ENCODE measurements around the gene SRP68.

DNA sequence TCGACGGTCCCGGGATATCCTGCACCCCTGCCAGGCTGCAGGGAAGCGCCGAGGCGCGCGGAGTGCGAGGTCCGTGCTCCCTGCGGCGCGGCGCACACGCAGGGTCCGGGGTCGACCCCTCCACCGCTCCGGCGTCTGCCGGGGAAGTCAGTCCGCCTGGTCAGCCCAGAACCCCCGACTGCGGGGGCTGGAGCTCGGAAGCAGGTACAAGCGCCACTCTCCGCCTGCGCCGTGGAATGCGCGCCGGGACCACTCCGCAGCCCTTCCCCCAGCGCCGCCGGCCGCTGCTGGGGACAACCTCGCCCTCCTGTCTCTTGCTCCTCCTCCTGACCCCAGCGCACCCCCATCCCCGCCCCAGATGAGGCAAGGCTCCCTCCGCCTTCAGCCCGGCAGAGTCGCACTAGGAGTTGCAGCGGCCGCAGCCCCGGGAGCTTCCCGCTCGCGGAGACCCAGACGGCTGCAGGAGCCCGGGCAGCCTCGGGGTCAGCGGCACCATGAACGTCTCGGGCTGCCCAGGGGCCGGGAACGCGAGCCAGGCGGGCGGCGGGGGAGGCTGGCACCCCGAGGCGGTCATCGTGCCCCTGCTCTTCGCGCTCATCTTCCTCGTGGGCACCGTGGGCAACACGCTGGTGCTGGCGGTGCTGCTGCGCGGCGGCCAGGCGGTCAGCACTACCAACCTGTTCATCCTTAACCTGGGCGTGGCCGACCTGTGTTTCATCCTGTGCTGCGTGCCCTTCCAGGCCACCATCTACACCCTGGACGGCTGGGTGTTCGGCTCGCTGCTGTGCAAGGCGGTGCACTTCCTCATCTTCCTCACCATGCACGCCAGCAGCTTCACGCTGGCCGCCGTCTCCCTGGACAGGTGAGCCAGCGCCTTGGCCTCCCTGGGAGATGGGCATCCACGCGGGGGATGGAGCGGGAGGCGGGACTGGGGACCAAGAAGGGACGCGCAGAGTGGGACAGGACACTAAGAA is 2.4 kb upstream of the SRP68 start, which contains the start of gene GALR2:
- TF ChIP-seq HDAC2 (IDR thresholded peaks at IDR 0.05; ENCODE audit: borderline replicate concordance in 1 of 2, low read depth in 2 of 2, low read length in 2 of 2) = no peak
- no peak for TF ChIP-seq HDAC6 (IDR thresholded peaks at IDR 0.05; ENCODE audit: low read depth, low read length)
- TF ChIP-seq KDM1A (IDR thresholded peaks at IDR 0.05; ENCODE audit: borderline replicate concordance, low read length) = no peak
- TF ChIP-seq POLR2A (IDR thresholded peaks at IDR 0.05; ENCODE audit: control extremely low read depth in 1 of 2, low read depth in 2 of 2, low read length in 2 of 2) = no peak
- TF ChIP-seq, protein P1, sequence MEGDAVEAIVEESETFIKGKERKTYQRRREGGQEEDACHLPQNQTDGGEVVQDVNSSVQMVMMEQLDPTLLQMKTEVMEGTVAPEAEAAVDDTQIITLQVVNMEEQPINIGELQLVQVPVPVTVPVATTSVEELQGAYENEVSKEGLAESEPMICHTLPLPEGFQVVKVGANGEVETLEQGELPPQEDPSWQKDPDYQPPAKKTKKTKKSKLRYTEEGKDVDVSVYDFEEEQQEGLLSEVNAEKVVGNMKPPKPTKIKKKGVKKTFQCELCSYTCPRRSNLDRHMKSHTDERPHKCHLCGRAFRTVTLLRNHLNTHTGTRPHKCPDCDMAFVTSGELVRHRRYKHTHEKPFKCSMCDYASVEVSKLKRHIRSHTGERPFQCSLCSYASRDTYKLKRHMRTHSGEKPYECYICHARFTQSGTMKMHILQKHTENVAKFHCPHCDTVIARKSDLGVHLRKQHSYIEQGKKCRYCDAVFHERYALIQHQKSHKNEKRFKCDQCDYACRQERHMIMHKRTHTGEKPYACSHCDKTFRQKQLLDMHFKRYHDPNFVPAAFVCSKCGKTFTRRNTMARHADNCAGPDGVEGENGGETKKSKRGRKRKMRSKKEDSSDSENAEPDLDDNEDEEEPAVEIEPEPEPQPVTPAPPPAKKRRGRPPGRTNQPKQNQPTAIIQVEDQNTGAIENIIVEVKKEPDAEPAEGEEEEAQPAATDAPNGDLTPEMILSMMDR (IDR thresholded peaks at IDR 0.05; ENCODE audit: control extremely low read depth in 1 of 3, insufficient read depth in 1 of 3, low read depth in 1 of 3, low read length in 3 of 3) = no peak
- no peak; the same call in 1 of the 2 replicates for TF ChIP-seq CREB1 (IDR thresholded peaks at IDR 0.05)
- TF ChIP-seq JUN (IDR thresholded peaks at IDR 0.05; ENCODE audit: low read depth, low read length) = no peak
- TF ChIP-seq FOSL1 (IDR thresholded peaks at IDR 0.05; ENCODE audit: insufficient read depth, low read depth, low read length) = no peak

All from H1 (cell line).